Activated naive CD4-positive, alpha-beta T cell treated with anti-CD3 and anti-CD28 coated beads, Interleukin-2, amount 50 U/mL, for 72 hours (primary cell): ENCODE data around the gene NECAB3. TPM values are rescaled to one million over a fixed set of nuclear protein-coding genes. Genes with fewer than 3 reads are reported as not detected.
"Not testable (repeated sequence)": the region's sequence is repeated elsewhere in the genome, so short reads cannot be mapped to it uniquely, and the experiment has no call there.

ENCODE experiments used
- ATAC-seq, 2 donors: fragments of 150-1000 bp; cut with Tn5 transposase; 2 replicates each; pipeline ENCODE4 v1.10.0; 2021; ENCODE audit warnings: mild to moderate bottlenecking in 2 of 2, moderate library complexity in 2 of 2
- DNase-seq, 2 donors: peaks; one replicate each; pipeline ENCODE4 v3.0.0; 2021 to 2022; ENCODE audit warnings: low spot score in 2 of 2
- H3K27ac Mint-ChIP-seq, 2 donors: one replicate each; pipeline ENCODE4 v1.8.0; 2022; ENCODE audit warnings: mild to moderate bottlenecking in 2 of 2, mixed read lengths in 2 of 2
- H3K36me3 Mint-ChIP-seq, 2 donors: one replicate each; pipeline ENCODE4 v1.8.0; 2022; ENCODE audit warnings: mixed read lengths in 2 of 2
- H3K9me3 Mint-ChIP-seq, 2 donors: one replicate each; pipeline ENCODE4 v1.8.0; 2022; ENCODE audit warnings: mixed read lengths in 2 of 2
- total RNA-seq, 2 donors: library from RNA; stranded (reverse); gene quantifications; one replicate each; pipeline ENCODE4 v1.2.3, GENCODE V29; 2022

NECAB3 gene
- total RNA-seq, 2 donors from 2014 or later: 24.5 to 43.0 TPM

DNA sequence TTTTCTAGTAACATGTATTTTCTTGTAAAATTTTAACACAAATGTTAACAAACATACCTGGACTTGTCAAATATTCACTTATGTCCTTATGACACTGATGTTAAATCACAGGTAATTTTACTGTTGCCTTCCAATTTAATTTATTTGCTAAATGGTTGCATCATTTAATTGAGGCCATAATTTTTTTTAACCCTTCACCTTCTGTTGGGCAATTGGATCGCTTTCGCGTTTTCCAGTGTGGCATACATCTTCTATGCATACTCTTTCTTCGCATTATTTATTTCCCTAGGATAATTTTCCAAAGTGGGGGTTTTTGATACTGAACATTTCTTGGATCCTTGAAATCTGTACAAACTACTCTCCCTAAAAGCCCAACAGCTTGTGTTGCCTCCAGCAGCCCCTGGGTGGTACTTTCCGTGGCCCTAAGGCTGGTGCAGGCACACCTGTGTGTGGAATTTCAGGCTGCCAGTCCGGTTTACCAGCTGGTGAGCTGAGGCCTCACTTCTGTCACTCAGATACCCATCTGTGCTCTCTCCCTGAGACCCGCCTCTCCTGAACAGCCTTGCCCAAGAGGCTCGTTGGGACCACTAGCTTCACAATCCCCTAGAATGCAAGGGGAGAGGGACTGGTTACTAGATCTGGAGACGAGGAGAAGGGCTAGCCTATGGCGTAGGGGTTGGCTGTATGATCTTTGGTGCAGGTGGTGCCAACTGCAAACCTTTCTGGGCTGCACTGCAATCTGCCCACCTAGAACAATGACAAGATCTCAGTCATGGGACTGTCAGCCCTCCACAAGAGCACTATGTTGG, 23.3 kb downstream of the NECAB3 start:
- ATAC-seq (no peak), DNase-seq (no peak)
- Mint-ChIP-seq H3K27ac (peak overlapping the region in 1 of 2 donors; percentile 74), H3K36me3 (no peaks in the 10 kb centered on the region), H3K9me3 (no peaks in the 10 kb centered on the region)

DNA sequence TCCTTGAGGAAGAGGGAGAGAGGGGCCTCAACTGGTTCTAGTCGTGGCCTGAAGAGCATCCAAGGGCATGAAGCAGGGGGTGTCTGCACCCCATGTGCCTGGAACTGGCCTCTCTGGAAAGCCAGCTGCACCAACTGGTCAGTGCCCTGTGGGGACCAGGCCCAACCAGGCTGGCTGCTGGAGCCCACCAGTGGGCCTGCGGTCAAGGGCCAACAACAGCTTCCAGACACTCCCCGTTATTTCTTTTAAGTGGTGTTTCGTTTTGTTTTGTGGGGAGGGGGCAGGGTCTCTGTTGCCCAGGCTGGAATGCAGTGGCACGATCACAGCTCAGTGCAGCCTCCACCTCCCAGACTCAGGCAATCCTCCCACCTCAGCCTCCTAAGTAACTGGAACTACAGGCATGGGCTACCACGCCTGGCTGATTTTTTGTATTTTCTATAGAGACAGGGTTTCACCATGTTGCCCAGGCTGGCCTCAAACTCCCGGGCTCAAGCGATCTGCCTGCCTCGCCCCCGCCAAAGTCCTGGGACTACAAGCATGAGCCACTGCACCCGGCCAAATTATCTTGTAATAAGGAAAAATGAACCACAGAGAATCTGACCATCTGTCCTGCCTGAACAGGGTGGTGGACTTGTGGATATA, 24.0 kb downstream of the NECAB3 start:
- Mint-ChIP-seq H3K9me3 (no peaks in the 10 kb centered on the region), H3K36me3 (no peaks in the 10 kb centered on the region), H3K27ac (no peak overlapping the region)
- ATAC-seq: no peak
- DNase-seq: no peak

DNA sequence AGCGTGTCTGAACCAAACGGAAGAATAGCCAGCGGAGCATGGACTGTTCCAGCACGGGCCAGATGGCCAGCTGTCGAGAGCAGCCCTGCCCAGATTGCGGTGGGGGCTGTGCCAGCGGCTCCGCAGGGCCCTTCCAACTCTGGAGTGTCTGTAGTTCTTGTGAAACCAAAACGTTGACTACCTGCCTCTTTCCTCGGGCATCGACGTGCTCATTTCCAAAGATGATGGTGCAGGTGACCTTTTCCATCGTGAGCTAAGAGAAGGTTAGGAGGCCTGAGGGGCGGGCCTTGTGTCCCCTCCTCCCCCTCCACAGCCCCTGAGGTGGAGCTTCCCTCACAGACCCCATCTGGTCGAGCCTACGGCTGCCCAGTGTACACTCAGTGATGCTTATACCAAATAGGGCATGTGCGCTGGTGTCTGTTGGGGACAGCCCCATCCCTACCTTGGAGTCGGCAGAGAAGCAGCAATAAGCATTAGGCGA, 25.0 kb downstream of the NECAB3 start:
- peak overlapping the region in 1 of 2 donors; percentile 12 for H3K27ac Mint-ChIP-seq
- H3K9me3 Mint-ChIP-seq: no peaks in the 10 kb centered on the region
- no peaks in the 10 kb centered on the region for H3K36me3 Mint-ChIP-seq
- DNase-seq (no peak), ATAC-seq (no peak)

DNA sequence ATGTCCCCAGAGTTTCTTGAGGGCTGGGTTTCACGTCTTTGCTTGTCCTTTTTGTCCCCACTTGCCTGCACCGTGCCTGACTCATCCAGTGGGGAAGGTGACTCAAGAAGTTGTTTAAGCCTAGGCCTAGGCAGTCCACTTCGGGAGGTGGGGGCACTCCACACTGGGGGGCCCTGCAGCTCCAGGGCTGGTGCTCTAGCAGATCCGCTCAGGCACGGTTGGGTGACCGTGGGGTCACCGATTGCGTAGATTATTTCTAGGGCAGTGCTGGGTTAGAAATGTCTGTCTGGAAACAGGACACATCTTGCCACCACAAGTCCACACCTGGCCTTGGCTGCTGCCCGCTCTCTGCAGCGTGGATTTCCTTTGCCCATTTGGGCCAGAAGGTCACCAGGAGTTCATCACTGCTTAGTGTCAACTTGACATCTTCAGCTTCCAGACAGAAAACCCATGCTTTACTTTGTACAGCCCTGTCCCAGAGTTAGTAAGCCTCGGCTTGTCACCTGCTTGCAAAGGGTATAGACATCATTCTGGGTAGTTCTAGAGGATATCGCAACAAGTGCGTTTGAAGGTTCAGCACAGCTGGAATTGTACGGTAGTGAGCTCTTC, 25.7 kb downstream of the NECAB3 start:
- H3K36me3 Mint-ChIP-seq: no peaks in the 10 kb centered on the region
- H3K9me3 Mint-ChIP-seq: no peaks in the 10 kb centered on the region
- DNase-seq (peak in 1 of 2 donors; percentile 48), ATAC-seq (peak in 1 of 2 donors; percentile 36)
- peak overlapping the region in 1 of 2 donors; percentile 12 for H3K27ac Mint-ChIP-seq

DNA sequence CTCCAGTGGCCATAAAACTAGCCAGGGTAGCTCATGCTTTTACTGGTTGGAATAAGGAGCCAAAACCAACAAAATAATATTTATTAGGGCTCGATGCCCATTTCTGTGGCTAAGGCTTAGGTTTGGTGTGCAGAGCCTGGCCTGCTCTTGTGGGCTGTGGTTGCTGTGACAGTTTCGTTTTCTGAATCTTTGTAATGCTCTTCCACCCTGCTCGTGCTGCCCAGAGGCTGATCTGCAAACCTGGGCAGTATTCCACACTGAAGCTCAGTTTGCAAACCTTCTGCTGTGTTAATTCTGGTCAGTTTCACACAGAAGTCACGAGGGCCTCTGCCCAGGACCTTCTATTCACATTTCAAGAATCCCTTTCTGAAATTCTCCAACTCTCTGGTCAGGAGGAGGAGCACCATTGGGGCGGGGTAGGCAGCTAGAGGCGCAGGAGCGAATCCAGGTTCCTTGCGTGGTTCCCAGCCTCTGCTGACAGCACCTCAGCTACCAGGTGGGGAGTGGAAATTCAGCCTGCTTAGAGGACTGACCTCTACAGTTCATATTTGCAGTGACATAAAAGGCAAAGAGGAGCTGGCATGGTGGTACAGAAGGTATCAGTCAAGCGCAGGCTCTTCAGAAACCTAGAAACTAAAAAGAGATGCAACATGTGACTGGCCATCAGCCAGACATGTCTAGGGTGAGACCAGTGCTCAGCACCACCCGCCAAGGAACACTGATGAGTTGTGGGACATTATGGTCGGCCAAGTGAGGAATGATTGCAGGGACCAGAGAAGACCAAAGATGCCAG, 26.4 kb downstream of the NECAB3 start:
- DNase-seq (peak in 1 of 2 donors; percentile 51), ATAC-seq (no peak)
- Mint-ChIP-seq H3K27ac (peak overlapping the region in 1 of 2 donors; percentile 77), H3K36me3 (no peaks in the 10 kb centered on the region), H3K9me3 (no peaks in the 10 kb centered on the region)

DNA sequence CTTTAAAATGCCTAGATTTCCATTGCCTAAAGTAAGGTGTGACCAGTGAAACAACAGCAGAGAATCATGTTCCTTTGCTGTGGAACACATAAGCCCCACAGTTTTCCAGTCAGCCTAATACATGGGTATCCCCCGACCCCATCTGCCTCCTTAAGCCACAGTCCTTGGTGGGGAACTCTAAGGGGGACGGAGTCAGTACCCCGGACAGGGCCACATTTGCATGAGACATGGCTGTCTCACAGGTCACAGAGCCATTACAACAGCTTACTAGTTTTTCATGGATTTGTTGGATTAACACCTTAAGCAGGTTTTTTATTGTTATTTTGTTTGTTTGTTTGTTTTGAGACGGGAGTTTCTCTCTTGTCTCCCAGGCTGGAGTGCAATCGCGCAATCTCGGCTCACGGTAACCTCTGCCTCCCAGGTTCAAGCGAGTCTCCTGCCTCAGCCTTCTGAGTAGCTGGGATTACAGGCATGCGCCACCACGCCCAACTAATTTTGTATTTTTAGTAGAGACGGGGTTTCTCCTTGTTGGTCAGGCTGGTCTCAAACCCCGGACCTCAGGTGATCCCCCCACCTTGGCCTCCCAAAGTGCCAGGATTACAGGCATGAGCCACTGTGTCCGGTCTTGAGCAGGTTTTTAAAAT, 27.1 kb downstream of the NECAB3 start:
- not testable (repeated sequence) for H3K36me3 Mint-ChIP-seq, H3K27ac Mint-ChIP-seq, H3K9me3 Mint-ChIP-seq, DNase-seq, ATAC-seq

DNA sequence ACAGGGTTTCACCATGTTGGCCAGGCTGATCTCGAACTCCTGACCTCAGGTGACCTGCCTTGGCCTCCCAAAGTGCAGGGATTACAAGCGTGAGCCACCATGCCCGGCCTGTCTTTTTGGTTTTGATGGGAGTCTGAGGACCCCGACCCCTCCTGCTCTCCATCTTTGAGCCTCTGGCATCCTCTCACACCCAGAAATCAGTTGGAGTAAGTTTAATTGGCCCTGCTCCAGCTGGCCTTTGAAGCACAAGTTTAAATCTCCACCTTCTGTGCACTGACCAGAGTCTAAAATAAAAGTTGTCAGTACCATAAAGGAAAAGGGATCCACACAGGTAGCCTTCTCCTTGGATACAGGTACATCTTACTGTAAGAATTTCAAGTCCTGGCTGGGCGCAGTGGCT, 28.0 kb downstream of the NECAB3 start:
- DNase-seq: no peak
- Mint-ChIP-seq H3K27ac (peak overlapping the region in 1 of 2 donors; percentile 22), H3K9me3 (no peaks in the 10 kb centered on the region), H3K36me3 (no peaks in the 10 kb centered on the region)
- ATAC-seq: no peak

DNA sequence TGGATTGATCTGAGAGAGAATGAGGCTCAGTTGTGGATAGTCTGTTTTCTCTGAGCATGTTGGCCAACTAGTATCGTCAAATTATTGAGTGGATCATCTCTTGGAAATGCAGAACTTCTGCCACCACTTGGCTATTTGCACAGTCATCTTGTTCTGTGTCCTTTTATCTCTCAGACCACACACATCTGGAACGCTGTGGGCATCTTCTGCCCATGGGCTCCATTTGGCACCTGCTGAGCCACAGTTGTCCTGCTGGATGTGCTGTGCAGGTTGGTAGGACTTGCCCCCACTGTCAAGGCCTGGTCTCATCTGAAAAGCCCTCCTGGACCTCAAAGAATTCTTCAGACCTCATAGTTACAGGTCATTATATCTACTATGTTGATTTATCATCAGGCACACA, 28.8 kb downstream of the NECAB3 start:
- H3K36me3 Mint-ChIP-seq: no peaks in the 10 kb centered on the region
- H3K27ac Mint-ChIP-seq: peak overlapping the region in 1 of 2 donors; percentile 74
- H3K9me3 Mint-ChIP-seq: no peaks in the 10 kb centered on the region
- ATAC-seq (no peak), DNase-seq (no peak)

DNA sequence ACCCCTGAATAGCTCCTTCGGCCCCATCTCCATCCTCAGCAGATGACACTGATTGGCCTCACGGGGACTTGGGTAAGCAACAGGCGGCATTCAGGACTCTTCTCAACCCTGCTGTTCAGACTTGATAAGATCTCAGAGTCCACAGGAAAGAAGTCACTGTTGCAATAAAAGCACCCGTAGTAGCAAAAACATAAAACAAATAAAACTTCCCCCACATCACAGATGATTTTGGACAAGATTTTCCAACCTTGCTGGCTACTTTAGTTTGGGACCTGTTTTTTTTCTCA, 29.2 kb downstream of the NECAB3 start:
- peak overlapping the region in 1 of 2 donors; percentile 74 for H3K27ac Mint-ChIP-seq
- H3K36me3 Mint-ChIP-seq: peaks cover 0 to 2% of the 10 kb centered on the region in 2 donors
- DNase-seq (no peak), ATAC-seq (no peak)
- no peaks in the 10 kb centered on the region for H3K9me3 Mint-ChIP-seq

DNA sequence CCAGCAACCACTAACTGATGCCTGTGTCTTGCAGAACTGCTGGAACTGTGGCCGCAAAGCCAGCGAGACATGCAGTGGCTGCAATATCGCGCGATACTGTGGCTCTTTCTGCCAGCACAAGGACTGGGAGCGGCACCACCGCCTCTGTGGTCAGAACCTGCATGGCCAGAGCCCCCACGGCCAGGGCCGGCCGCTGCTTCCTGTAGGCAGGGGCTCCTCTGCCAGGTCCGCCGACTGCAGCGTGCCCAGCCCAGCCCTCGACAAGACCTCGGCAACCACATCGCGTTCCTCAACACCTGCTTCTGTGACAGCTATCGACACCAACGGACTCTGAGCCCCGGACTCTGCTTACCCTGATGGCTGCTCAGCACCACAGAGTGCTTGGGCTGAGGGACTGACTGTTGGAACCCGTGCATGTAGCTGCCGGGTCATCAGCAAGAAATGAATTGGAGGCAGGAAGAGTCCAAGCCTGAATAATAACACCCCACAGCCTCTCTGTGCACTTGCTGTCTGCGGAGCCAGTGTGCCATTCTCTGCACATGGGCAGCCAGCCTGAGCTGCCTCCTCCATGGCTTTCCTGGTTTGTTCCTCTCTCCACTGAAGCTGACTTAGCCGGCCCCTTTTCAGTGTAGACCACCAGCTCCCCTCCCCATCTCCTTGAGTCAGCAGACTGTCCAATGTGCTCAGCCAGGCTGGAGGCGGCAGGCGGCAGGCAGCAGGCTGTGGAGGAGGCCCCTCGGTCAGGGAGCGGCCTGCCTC, 29.7 kb downstream of the NECAB3 start:
- H3K9me3 Mint-ChIP-seq: no peaks in the 10 kb centered on the region
- ATAC-seq: no peak
- H3K27ac Mint-ChIP-seq: no peak overlapping the region
- DNase-seq: no peak
- peaks cover 0 to 5% of the 10 kb centered on the region in 2 donors for H3K36me3 Mint-ChIP-seq

DNA sequence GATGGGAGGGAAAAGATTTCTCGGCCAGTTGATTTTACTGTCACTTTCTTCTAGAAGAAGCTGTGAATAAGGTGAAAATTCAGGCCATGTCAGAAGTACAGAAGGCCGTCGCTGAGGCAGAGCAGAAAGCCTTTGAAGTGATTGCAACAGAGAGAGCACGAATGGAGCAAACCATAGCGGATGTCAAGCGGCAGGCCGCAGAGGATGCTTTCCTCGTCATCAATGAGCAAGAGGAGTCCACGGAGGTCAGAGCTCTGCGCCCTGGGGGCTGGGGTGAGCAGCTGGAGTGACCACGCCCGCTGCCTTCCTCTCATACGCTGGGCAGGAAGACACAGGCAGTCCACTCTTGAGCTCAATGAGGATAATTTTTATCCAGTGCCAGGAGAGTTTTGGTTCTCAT, 33.9 kb downstream of the NECAB3 start:
- DNase-seq (no peak), ATAC-seq (no peak)
- Mint-ChIP-seq H3K9me3 (no peaks in the 10 kb centered on the region), H3K27ac (no peak overlapping the region), H3K36me3 (peaks cover 0 to 5% of the 10 kb centered on the region in 2 donors)

DNA sequence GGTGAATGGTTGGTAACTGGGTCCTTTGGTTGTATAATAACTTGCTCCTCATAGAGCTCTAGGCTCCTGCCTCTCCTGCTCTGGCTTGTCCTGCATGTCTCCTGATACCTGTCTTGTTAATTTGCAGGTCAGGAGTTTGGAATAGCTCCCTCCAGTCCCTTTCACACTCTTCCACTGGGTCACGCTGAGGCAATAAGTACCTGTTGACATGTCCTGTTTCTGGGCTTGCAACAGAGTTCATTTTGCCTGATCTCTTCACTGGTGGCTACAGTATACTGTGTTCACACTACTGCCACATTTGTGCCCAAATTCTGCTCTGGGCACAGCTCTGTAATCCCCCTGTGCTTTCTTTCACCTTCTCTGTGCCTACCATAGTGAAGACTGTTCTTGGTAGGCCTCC, 37.5 kb downstream of the NECAB3 start:
- peaks cover 0 to 5% of the 10 kb centered on the region in 2 donors for H3K36me3 Mint-ChIP-seq
- peak overlapping the region in 1 of 2 donors; percentile 31 for H3K27ac Mint-ChIP-seq
- DNase-seq: no peak
- no peak for ATAC-seq
- H3K9me3 Mint-ChIP-seq: no peaks in the 10 kb centered on the region

DNA sequence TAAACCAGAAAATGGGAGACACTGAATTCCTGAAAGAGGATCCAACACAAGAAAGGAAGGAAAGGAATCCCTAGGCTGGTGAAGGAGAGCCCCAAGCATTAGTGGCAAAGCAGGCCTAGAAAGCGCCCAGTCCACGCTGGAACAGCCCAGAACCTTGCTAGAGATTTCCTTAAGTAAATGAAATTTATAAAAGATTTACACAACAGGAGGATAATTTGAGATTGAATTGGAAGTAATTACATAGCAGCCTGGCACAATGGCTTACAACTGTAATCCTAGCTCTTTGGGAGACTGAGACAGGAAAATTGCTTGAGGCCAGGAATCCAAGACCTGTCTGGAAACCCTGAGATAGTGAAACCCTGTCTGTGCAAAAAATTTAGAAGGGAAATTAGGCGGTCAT, 38.9 kb downstream of the NECAB3 start:
- H3K36me3 Mint-ChIP-seq: peaks cover 0 to 5% of the 10 kb centered on the region in 2 donors
- no peaks in the 10 kb centered on the region for H3K9me3 Mint-ChIP-seq
- ATAC-seq (no peak), DNase-seq (no peak)
- no peak overlapping the region for H3K27ac Mint-ChIP-seq

DNA sequence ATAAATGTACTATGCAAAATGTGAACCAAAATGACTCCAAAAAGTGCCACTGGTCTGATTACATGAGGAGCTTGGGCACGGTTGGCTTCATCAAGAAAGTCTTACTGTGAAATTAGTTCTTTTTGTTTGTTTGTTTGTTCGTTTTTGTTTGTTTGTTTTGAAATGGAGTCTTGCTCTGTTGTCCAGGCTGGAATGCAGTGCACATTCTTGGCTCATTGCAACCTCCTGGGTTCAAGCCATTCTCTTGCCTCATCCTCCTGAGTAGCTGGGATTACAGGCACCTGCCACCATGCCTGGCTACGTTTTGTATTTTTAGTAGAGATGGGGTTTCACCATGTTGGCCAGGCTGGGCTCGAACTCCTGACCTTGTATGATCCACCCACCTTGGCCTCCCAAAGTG, 42.3 kb downstream of the NECAB3 start:
- DNase-seq, ATAC-seq: not testable (repeated sequence)

DNA sequence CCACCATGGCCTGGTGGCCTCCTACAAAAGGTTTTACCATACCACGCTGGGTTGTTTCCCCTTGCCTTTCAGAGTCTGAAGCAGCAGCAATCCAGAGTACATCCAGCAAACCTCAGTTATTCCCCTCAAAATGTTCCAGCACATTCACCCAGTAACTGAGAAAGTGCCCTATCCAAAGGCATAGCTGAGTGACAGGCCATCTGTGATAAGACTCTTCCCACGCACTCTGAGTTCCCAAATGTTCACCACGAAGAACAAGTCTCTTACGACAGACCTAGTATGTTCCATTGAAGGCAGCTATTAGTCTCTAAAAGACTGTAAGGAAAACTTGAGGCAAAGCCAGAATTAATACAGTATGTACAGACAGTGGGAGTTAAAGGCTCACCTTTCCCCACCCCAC, 43.7 kb downstream of the NECAB3 start:
- H3K27ac Mint-ChIP-seq: no peak overlapping the region

More for the DNA sequence above, 42.3 kb downstream of the NECAB3 start:
- H3K27ac Mint-ChIP-seq, H3K36me3 Mint-ChIP-seq, H3K9me3 Mint-ChIP-seq: not testable (repeated sequence)

DNA sequence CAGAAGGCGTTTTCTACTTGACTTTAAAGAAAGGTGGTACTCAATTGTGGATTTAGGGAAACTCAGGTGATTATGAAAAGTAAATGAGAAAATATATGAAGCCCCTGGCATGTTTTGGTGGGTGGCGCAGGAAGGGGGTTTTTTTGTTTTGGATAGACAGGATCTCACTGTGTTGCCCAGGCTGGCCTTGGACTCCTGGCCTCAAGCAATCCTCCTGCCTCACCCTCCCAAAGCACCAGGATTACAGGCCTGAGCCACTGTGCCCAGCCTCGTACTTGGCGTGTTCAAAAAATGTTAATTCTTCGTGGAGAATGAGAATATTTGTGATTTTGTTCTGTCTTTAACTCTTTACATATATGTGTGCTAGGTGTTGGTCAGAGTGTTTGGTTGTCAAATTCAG, 44.2 kb downstream of the NECAB3 start:
- ATAC-seq (no peak), DNase-seq (no peak)
- Mint-ChIP-seq H3K9me3 (no peaks in the 10 kb centered on the region), H3K36me3 (peaks cover 0 to 4% of the 10 kb centered on the region in 2 donors), H3K27ac (no peak overlapping the region)

More for the DNA sequence above, 43.7 kb downstream of the NECAB3 start:
- ATAC-seq (no peak), DNase-seq (no peak)
- H3K36me3 Mint-ChIP-seq: no peaks in the 10 kb centered on the region
- no peaks in the 10 kb centered on the region for H3K9me3 Mint-ChIP-seq
